ENCODE results near the gene TMEM184A. TPM values are rescaled to one million over a fixed set of nuclear protein-coding genes. Genes with fewer than 3 reads are reported as not detected.

Gene TMEM184A
- total RNA-seq, 3 donors from 2014 or later, result 6.6 to 8.2 TPM; not detected in 1

GRCh38 chr7:1510780-1511154, 45.2 kb downstream of the TMEM184A start:
- peaks cover 0 to 4% of the 10 kb centered on the region in 2 donors for H3K4me1 ChIP-seq
- TF ChIP-seq POLR2AphosphoS5 (IDR thresholded peaks at IDR 0.05) (no peak), CTCF (IDR thresholded peaks at IDR 0.05) (no peak), POLR2A (IDR thresholded peaks at IDR 0.05) (no peak)

GRCh38 chr7:1509226-1509625, 46.8 kb downstream of the TMEM184A start:
- TF ChIP-seq POLR2AphosphoS5 (IDR thresholded peaks at IDR 0.05) (no peak), POLR2A (IDR thresholded peaks at IDR 0.05) (no peak), CTCF (IDR thresholded peaks at IDR 0.05) (no peak)
- H3K27me3 ChIP-seq, result no peaks in the 10 kb centered on the region
- DNase-seq (ENCODE audit: low spot score in 2 of 2), result no peak
- H3K9me3 ChIP-seq, result no peaks in the 10 kb centered on the region
- no peaks in the 10 kb centered on the region for H3K36me3 ChIP-seq
- peaks cover 0 to 4% of the 10 kb centered on the region in 2 donors for H3K4me1 ChIP-seq
- H3K4me3 ChIP-seq, result no peak overlapping the region
- H3K27ac ChIP-seq, result no peak overlapping the region
- intact Hi-C loops (cut with DNase I; ENCODE audit: low total_unique reads), result no loop called here

More at GRCh38 chr7:1510780-1511154, 45.2 kb downstream of the TMEM184A start:
- Histone ChIP-seq H3K9me3 (no peaks in the 10 kb centered on the region), H3K4me3 (no peak overlapping the region), H3K27ac (no peak overlapping the region), H3K27me3 (no peaks in the 10 kb centered on the region), H3K36me3 (no peaks in the 10 kb centered on the region)
- intact Hi-C loops (cut with DNase I; ENCODE audit: low total_unique reads), result no loop called here
- no peak for DNase-seq (ENCODE audit: low spot score in 2 of 2)

- no peak overlapping the region for H3K4me3 ChIP-seq
- H3K27ac ChIP-seq, result no peak overlapping the region
- no peak for TF ChIP-seq CTCF (IDR thresholded peaks at IDR 0.05)
- no peak for TF ChIP-seq POLR2A (IDR thresholded peaks at IDR 0.05)
- no peak for TF ChIP-seq POLR2AphosphoS5 (IDR thresholded peaks at IDR 0.05)
- no peaks in the 10 kb centered on the region for H3K27me3 ChIP-seq
- no peaks in the 10 kb centered on the region for H3K36me3 ChIP-seq
- no peak for DNase-seq (ENCODE audit: low spot score in 2 of 2)
- intact Hi-C loops (cut with DNase I; ENCODE audit: low total_unique reads), result no loop called here
- H3K9me3 ChIP-seq, result no peaks in the 10 kb centered on the region
- H3K4me1 ChIP-seq, result peaks cover 0 to 3% of the 10 kb centered on the region in 2 donors
Observed at GRCh38 chr7:1508277-1508758, 47.7 kb downstream of the TMEM184A start.

GRCh38 chr7:1505731-1506550, 50.1 kb downstream of the TMEM184A start:
- H3K4me1 ChIP-seq, result peaks cover 0 to 16% of the 10 kb centered on the region in 2 donors
- intact Hi-C loops (cut with DNase I; ENCODE audit: low total_unique reads), result no loop called here
- peak overlapping the region; percentile 32 to 45 for H3K27ac ChIP-seq
- H3K9me3 ChIP-seq, result no peaks in the 10 kb centered on the region
- H3K36me3 ChIP-seq, result no peaks in the 10 kb centered on the region
- H3K27me3 ChIP-seq, result no peaks in the 10 kb centered on the region
- no peak for DNase-seq (ENCODE audit: low spot score in 2 of 2)
- TF ChIP-seq POLR2A (IDR thresholded peaks at IDR 0.05) (no peak), CTCF (IDR thresholded peaks at IDR 0.05) (no peak), POLR2AphosphoS5 (IDR thresholded peaks at IDR 0.05) (no peak)
- no peak overlapping the region for H3K4me3 ChIP-seq

All from breast epithelium (tissue), 4 donors.